SK-N-MC (cell line): ENCODE measurements around the gene CHD8.

Experiments used
- EZH2 ChIP-seq: fragments of 200-600 bp; sonication (generic); IDR thresholded peaks from one replicate; pipeline ENCODE4 v1.6.1; 2017; ENCODE audit warnings: antibody characterized with exemption
- FOXP2 ChIP-seq: optimal IDR thresholded peaks from 2 replicates; pipeline ENCODE3; 2011; ENCODE audit warnings: mild to moderate bottlenecking, moderate library complexity; ENCODE audit not compliant: insufficient read depth; ENCODE audit errors: extremely low read length, control extremely low read depth
- POLR2AphosphoS5 ChIP-seq: IDR thresholded peaks from 2 replicates; pipeline ENCODE4 v1.6.1; 2012; ENCODE audit warnings: mild to moderate bottlenecking, low read depth, low read length, borderline replicate concordance

GRCh38 chr14:21475767-21476522 is 20.0 kb upstream of the CHD8 start:
- TF ChIP-seq EZH2 (no peak), FOXP2 (no peak), POLR2AphosphoS5 (no peak)
